Thyroid gland (tissue), 4 donors: ENCODE data around the gene TOM1L1.

Source experiments
- CTCF ChIP-seq, 6 experiments: fragments of 200-600 bp in 3 of 6; fragments of 450-650 bp in 3 of 6; sonication (generic) in 3 of 6; IDR thresholded peaks; one replicate each; pipeline ENCODE4 v1.5.1; 2016 to 2019; ENCODE audit warnings: antibody characterized with exemption in 6 of 6, mild to moderate bottlenecking in 2 of 6, inconsistent platforms in 1 of 6, moderate library complexity in 1 of 6
- POLR2A ChIP-seq, 2 donors: fragments of 450-650 bp; IDR thresholded peaks; one replicate each; pipeline ENCODE4 v1.6.1; 2017; ENCODE audit warnings: antibody characterized with exemption in 2 of 2, mild to moderate bottlenecking in 2 of 2, moderate library complexity in 1 of 2

DNA sequence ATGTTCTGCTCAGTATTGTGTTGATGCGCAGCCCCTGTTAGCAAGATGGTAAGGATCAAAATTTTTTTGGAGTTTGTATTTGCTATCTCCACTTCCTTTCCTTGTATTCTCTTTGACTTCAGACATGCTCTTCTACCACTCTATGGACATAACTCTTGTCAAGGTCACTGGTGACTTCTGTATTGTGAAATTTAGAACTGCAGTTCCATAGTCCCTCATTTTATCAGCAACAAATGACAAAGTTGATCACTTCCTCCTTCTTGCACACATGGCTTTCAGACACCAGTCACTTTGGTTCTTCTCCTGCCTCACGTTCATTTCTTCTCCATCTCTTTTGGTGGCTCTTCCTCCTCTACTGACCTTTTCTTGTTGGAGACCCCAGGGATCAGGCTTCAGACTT is 46.7 kb downstream of the TOM1L1 start:
- TF ChIP-seq CTCF (IDR thresholded peaks at IDR 0.05) (no peak), POLR2A (IDR thresholded peaks at IDR 0.05) (no peak)
